Caco-2 (cell line): ENCODE data around the gene INS. TPM values are rescaled to one million over a fixed set of nuclear protein-coding genes. Genes with fewer than 3 reads are reported as not detected.

Experiments used
- BruUV-seq: library from RNA; stranded (reverse); fragments of 400-500 nt; replicated peaks from 2 replicates; lab custom pipeline; 2021; lab: Mats Ljungman, UMichigan
- CTCF ChIA-PET: fragments of 300-600 bp; sonication (Branson Sonifier 250); formaldehyde crosslinking; loops from one replicate; lab custom pipeline; 2022; ENCODE audit warnings: antibody characterized with exemption; lab: Charles Lee
- POLR2A ChIA-PET: fragments of 300-600 bp; sonication (Branson Sonifier 250); formaldehyde crosslinking; loops from one replicate; lab custom pipeline; 2022; ENCODE audit warnings: antibody characterized with exemption; lab: Charles Lee
- DNase-seq, 2 experiments: peaks; one replicate each; pipeline versions ENCODE4 v3.0.0 to v3.0.0-alpha.2; 2020 to 2022
- H3K27me3 ChIP-seq: replicated peaks from 2 replicates; pipeline ENCODE4 v1.6.0; 2011; ENCODE audit warnings: low read length; ENCODE audit not compliant: control insufficient read depth, insufficient read depth
- H3K36me3 ChIP-seq: 2 replicates; pipeline ENCODE4 v1.5.1; 2011; ENCODE audit warnings: low read length; ENCODE audit not compliant: control insufficient read depth, insufficient read depth
- H3K4me1 ChIP-seq: fragments of 250-450 bp; sonication (Bioruptor Pico); 2 replicates; pipeline ENCODE4 v1.5.1; 2020; ENCODE audit warnings: mild to moderate bottlenecking
- H3K4me3 ChIP-seq: 2 replicates; pipeline ENCODE4 v1.5.1; 2011; ENCODE audit warnings: low read depth, mild to moderate bottlenecking, control low read depth, low read length
- H3K9me3 ChIP-seq: fragments of 250-450 bp; sonication (Bioruptor Pico); 2 replicates; pipeline ENCODE4 v1.5.1; 2020; ENCODE audit warnings: mild to moderate bottlenecking, moderate library complexity
- H3K27ac Mint-ChIP-seq: one replicate; pipeline ENCODE4 v1.8.0; 2022; ENCODE audit warnings: mixed read lengths; ENCODE audit not compliant: unreplicated experiment
- H3K27me3 Mint-ChIP-seq: one replicate; pipeline ENCODE4 v1.8.0; 2022; ENCODE audit warnings: mixed read lengths; ENCODE audit not compliant: insufficient read depth, unreplicated experiment
- H3K36me3 Mint-ChIP-seq: one replicate; pipeline ENCODE4 v1.8.0; 2022; ENCODE audit warnings: mild to moderate bottlenecking, mixed read lengths; ENCODE audit not compliant: insufficient read depth, unreplicated experiment
- H3K4me1 Mint-ChIP-seq: one replicate; pipeline ENCODE4 v1.8.0; 2022; ENCODE audit warnings: low read depth, mixed read lengths; ENCODE audit not compliant: unreplicated experiment
- H3K4me3 Mint-ChIP-seq: one replicate; pipeline ENCODE4 v1.8.0; 2022; ENCODE audit warnings: mild to moderate bottlenecking, moderate library complexity, mixed read lengths; ENCODE audit not compliant: unreplicated experiment
- H3K9me3 Mint-ChIP-seq: one replicate; pipeline ENCODE4 v1.8.0; 2022; ENCODE audit warnings: mixed read lengths; ENCODE audit not compliant: unreplicated experiment
- CTCF ChIP-seq, 2 experiments: fragments of 200-600 bp in 1 of 2; IDR thresholded peaks; 1 replicate in 1 of 2; 2 replicates in 1 of 2; pipeline versions ENCODE4 v1.5.1 to v1.8.0; 2011 to 2022; ENCODE audit warnings: antibody characterized with exemption in 1 of 2, control low read depth in 1 of 2, inconsistent platforms in 1 of 2, low read depth in 1 of 2, low read length in 1 of 2, mild to moderate bottlenecking in 1 of 2, moderate library complexity in 1 of 2; ENCODE audit not compliant: insufficient read depth in 1 of 2, severe bottlenecking in 1 of 2, unreplicated experiment in 1 of 2
- intact Hi-C: fragments of 100-400 bp; cut with micrococcal nuclease; formaldehyde crosslinking; loops from one replicate; pipeline ENCODE4 v1.10.0; 2022; ENCODE audit not compliant: unreplicated experiment
- total RNA-seq: library from RNA; stranded (reverse); gene quantifications from 2 replicates; pipeline ENCODE4 v1.2.3, GENCODE V29; 2022

INS gene
- total RNA-seq, 1 experiment from 2014 or later: not detected

GRCh38 chr11:2164081-2164480 is 3.1 kb upstream of the INS start:
- DNase-seq: no peak
- CTCF ChIA-PET: interaction anchor here (0.7 to 11.5 kb wide), 4 partner anchors 13 to 141 kb away, joined by 3 to 168 read pairs (median 4); no protein-coding TSS in a partner anchor
- POLR2A ChIA-PET: no interaction called here
- H3K4me1 ChIP-seq: peaks cover 6% of the 10 kb centered on the region
- Mint-ChIP-seq H3K9me3 (no peaks in the 10 kb centered on the region), H3K27me3 (no peaks in the 10 kb centered on the region), H3K4me3 (no peak overlapping the region), H3K27ac (no peak overlapping the region), H3K4me1 (no peaks in the 10 kb centered on the region), H3K36me3 (no peaks in the 10 kb centered on the region)
- no TSS peak for BruUV-seq
- TF ChIP-seq CTCF (IDR thresholded peaks at IDR 0.05; ENCODE audit: insufficient read depth in 1 of 2, low read depth in 1 of 2, low read length in 1 of 2, severe bottlenecking in 1 of 2, unreplicated experiment in 1 of 2): no peak
- intact Hi-C loops: no loop called here
- H3K27me3 ChIP-seq: no peaks in the 10 kb centered on the region
- no peak overlapping the region for H3K4me3 ChIP-seq
- no peaks in the 10 kb centered on the region for H3K9me3 ChIP-seq
- no peaks in the 10 kb centered on the region for H3K36me3 ChIP-seq

GRCh38 chr11:2163428-2163978 is 2.5 kb upstream of the INS start:
- no peaks in the 10 kb centered on the region for H3K27me3 ChIP-seq
- no TSS peak for BruUV-seq

More at GRCh38 chr11:2163428-2163978, 2.5 kb upstream of the INS start:
- intact Hi-C loops: no loop called here
- Mint-ChIP-seq H3K27ac (no peak overlapping the region), H3K27me3 (no peaks in the 10 kb centered on the region), H3K36me3 (no peaks in the 10 kb centered on the region), H3K4me3 (no peak overlapping the region), H3K4me1 (no peaks in the 10 kb centered on the region), H3K9me3 (no peaks in the 10 kb centered on the region)
- Histone ChIP-seq H3K4me3 (no peak overlapping the region), H3K4me1 (peaks cover 6% of the 10 kb centered on the region), H3K9me3 (no peaks in the 10 kb centered on the region), H3K36me3 (no peaks in the 10 kb centered on the region)
- POLR2A ChIA-PET: no interaction called here
- no peak for TF ChIP-seq CTCF (IDR thresholded peaks at IDR 0.05; ENCODE audit: insufficient read depth in 1 of 2, low read depth in 1 of 2, low read length in 1 of 2, severe bottlenecking in 1 of 2, unreplicated experiment in 1 of 2)
- CTCF ChIA-PET: interaction anchor here (0.7 to 11.5 kb wide), 4 partner anchors 12 to 141 kb away, joined by 3 to 168 read pairs (median 4); no protein-coding TSS in a partner anchor
- no peak for DNase-seq
